Chondrocyte (in vitro differentiated cells): ENCODE measurements around the gene CCL25. TPM values are rescaled to one million over a fixed set of nuclear protein-coding genes. Genes with fewer than 3 reads are reported as not detected.

Source experiments
- DNase-seq: peaks from one replicate; pipeline ENCODE4 v3.0.0; 2021; ENCODE audit warnings: mixed read lengths, low spot score
- H3K27ac Mint-ChIP-seq: one replicate; pipeline ENCODE4 v1.8.0; 2021; ENCODE audit warnings: mild to moderate bottlenecking, moderate library complexity, mixed read lengths; ENCODE audit not compliant: unreplicated experiment
- H3K27me3 Mint-ChIP-seq: 2 replicates; pipeline ENCODE4 v1.8.0; 2021; ENCODE audit warnings: low read depth, mixed read lengths
- H3K36me3 Mint-ChIP-seq: 2 replicates; pipeline ENCODE4 v1.8.0; 2021; ENCODE audit warnings: low read depth, mixed read lengths
- H3K4me1 Mint-ChIP-seq: 2 replicates; pipeline ENCODE4 v1.8.0; 2021; ENCODE audit warnings: low read depth, mild to moderate bottlenecking, mixed read lengths
- H3K4me3 Mint-ChIP-seq: one replicate; pipeline ENCODE4 v1.8.0; 2021; ENCODE audit warnings: mild to moderate bottlenecking, moderate library complexity, mixed read lengths; ENCODE audit not compliant: unreplicated experiment
- H3K9me3 Mint-ChIP-seq: 2 replicates; pipeline ENCODE4 v1.8.0; 2021; ENCODE audit warnings: low read depth, mixed read lengths
- CTCF ChIP-seq: fragments of 200-600 bp; sonication (generic); IDR thresholded peaks from 2 replicates; pipeline ENCODE4 v1.5.0; 2021; ENCODE audit warnings: antibody characterized with exemption, mild to moderate bottlenecking, moderate library complexity
- total RNA-seq: library from RNA; stranded (reverse); gene quantifications from 3 replicates; pipeline ENCODE4 v1.2.1, GENCODE V29; 2021

The CCL25 gene
- total RNA-seq, 1 donor from 2014 or later, result not detected

DNA sequence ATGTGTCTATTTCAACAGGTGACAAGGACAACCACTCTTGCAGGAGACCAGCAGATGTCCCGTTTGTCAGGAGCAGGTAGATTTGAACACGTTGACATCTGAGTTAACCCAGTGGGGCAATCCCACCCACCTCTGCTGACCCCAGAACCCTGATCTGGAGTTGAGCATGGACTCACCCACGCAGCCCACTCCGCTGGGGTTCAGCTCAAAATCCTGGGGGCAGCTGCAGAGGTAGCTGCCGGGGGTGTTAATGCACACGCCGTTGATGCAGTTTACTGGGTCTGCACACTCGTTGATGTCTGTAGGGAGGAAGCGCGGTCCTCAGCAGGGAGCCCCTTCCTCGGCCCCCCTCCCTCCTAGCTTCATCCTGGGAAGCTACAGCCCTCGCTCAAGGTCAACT, 56.9 kb downstream of the CCL25 start:
- H3K27ac Mint-ChIP-seq, result no peak overlapping the region
- no peaks in the 10 kb centered on the region for H3K9me3 Mint-ChIP-seq
- no peaks in the 10 kb centered on the region for H3K36me3 Mint-ChIP-seq
- DNase-seq, result no peak
- H3K4me3 Mint-ChIP-seq, result no peak overlapping the region
- TF ChIP-seq CTCF, result no peak
- H3K4me1 Mint-ChIP-seq, result peaks cover 4% of the 10 kb centered on the region
- peaks cover 20% of the 10 kb centered on the region for H3K27me3 Mint-ChIP-seq

GRCh38 chr19:8109890-8110662, 57.5 kb downstream of the CCL25 start:
- peaks cover 4% of the 10 kb centered on the region for H3K4me1 Mint-ChIP-seq
- H3K27me3 Mint-ChIP-seq, result peaks cover 20% of the 10 kb centered on the region
- H3K4me3 Mint-ChIP-seq, result no peak overlapping the region
- H3K27ac Mint-ChIP-seq, result no peak overlapping the region
- H3K36me3 Mint-ChIP-seq, result no peaks in the 10 kb centered on the region
- no peaks in the 10 kb centered on the region for H3K9me3 Mint-ChIP-seq
- no peak for TF ChIP-seq CTCF
- no peak for DNase-seq

- Mint-ChIP-seq H3K9me3 (no peaks in the 10 kb centered on the region), H3K27ac (no peak overlapping the region), H3K4me3 (no peak overlapping the region), H3K36me3 (no peaks in the 10 kb centered on the region), H3K4me1 (peaks cover 5% of the 10 kb centered on the region), H3K27me3 (peaks cover 16% of the 10 kb centered on the region)
- TF ChIP-seq CTCF, result no peak
- DNase-seq, result no peak
Observed at GRCh38 chr19:8110931-8111330, 58.4 kb downstream of the CCL25 start.

DNA sequence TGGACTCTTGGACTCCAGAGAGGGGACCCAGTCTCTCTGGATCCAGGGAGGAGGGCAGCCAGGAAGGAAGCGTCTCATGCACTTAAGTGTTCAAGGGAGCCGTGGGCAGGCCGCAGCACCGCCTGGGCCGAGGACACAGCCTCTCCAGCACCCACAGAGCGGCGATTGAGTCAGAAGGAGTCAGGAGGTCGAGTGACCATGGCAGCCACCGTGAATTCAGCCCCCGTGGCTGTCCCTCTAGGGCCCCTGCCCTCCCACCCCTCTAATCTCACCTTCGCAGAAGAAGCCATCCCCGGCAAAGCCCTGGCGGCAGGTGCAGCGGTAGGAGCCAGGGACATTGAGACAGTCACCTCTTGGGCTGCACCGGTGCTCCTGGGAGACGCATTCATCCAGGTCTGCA, 58.8 kb downstream of the CCL25 start:
- Mint-ChIP-seq H3K27ac (no peak overlapping the region), H3K27me3 (peaks cover 16% of the 10 kb centered on the region), H3K4me1 (peaks cover 5% of the 10 kb centered on the region), H3K9me3 (no peaks in the 10 kb centered on the region), H3K4me3 (no peak overlapping the region), H3K36me3 (no peaks in the 10 kb centered on the region)
- no peak for TF ChIP-seq CTCF
- DNase-seq, result no peak

Other genes starting within 250 kb of the CCL25 start
- 27.4 to 30.6 TPM (median 28.4 TPM) in 3 replicates for gene EVI5L, start 222.5 kb upstream of the CCL25 start, total RNA-seq
- gene PRR36, start 178.4 kb upstream of the CCL25 start, total RNA-seq, result 0.22 to 0.80 TPM (median 0.38 TPM) in 3 replicates
- 1.9 to 6.9 TPM (median 4.8 TPM) in 3 replicates for gene LRRC8E, start 164.2 kb upstream of the CCL25 start, total RNA-seq
- 24.4 to 27.5 TPM (median 25.7 TPM) in 3 replicates for gene MAP2K7, start 148.9 kb upstream of the CCL25 start, total RNA-seq
- 8.1 to 11.6 TPM (median 11.2 TPM) in 3 replicates for gene TGFBR3L, start 137.9 kb upstream of the CCL25 start, total RNA-seq
- 17.1 to 27.9 TPM (median 26.4 TPM) in 3 replicates for gene SNAPC2, start 132.4 kb upstream of the CCL25 start, total RNA-seq
- gene CTXN1, start 126.6 kb upstream of the CCL25 start, total RNA-seq, result 21.8 to 41.5 TPM (median 36.0 TPM) in 3 replicates
- gene TIMM44, start 109.1 kb upstream of the CCL25 start, total RNA-seq, result 47.1 to 75.4 TPM (median 68.0 TPM) in 3 replicates
- gene ELAVL1, start 47.1 kb upstream of the CCL25 start, total RNA-seq, result 67.9 to 80.5 TPM (median 71.9 TPM) in 3 replicates
- gene FBN3, start 96.8 kb downstream of the CCL25 start, total RNA-seq, result 0.51 to 1.3 TPM (median 0.57 TPM) in 3 replicates
- gene CERS4, start 156.6 kb downstream of the CCL25 start, total RNA-seq, result 16.3 to 26.0 TPM (median 24.7 TPM) in 3 replicates